HEK293 (cell line): Measurements from ENCODE around the gene MLIP.

ENCODE experiments used
- CTCF ChIA-PET: fragments of 350-600 bp; formaldehyde crosslinking; extraction: SDS; loops from one replicate; lab custom pipeline; 2021; ENCODE audit warnings: antibody characterized with exemption; lab: Yijun Ruan, JAX
- POLR2A ChIA-PET: fragments of 300-600 bp; formaldehyde crosslinking; extraction: SDS; loops from one replicate; lab custom pipeline; 2020; ENCODE audit warnings: antibody characterized with exemption, inconsistent platforms; lab: Yijun Ruan, JAX
- H3K27ac ChIP-seq: fragments of 200-500 bp; sonication (Bioruptor generic); 2 replicates; pipeline ENCODE4 v1.5.1; 2014; ENCODE audit warnings: low read depth, low read length, control low read depth, inconsistent platforms; ENCODE audit errors: extremely low read depth
- H3K36me3 ChIP-seq, 2 experiments: fragments of 200-500 bp in 1 of 2; sonication (Bioruptor generic) in 1 of 2; 1 replicate in 1 of 2; 2 replicates in 1 of 2; pipeline ENCODE4 v1.5.1; 2014 to 2017; ENCODE audit warnings: inconsistent platforms in 2 of 2, low read length in 2 of 2; ENCODE audit not compliant: control insufficient read depth in 2 of 2, insufficient read depth in 1 of 2
- H3K4me1 ChIP-seq: fragments of 200-500 bp; sonication (Bioruptor generic); 2 replicates; pipeline ENCODE4 v1.5.1; 2014; ENCODE audit warnings: mild to moderate bottlenecking, low read length, inconsistent platforms; ENCODE audit not compliant: control insufficient read depth, insufficient read depth
- H3K4me3 ChIP-seq: 2 replicates; pipeline ENCODE4 v1.5.1; 2011; ENCODE audit warnings: low read depth, mild to moderate bottlenecking, control low read depth, low read length, moderate library complexity
- H3K9me3 ChIP-seq: fragments of 200-500 bp; sonication (Bioruptor generic); 2 replicates; pipeline ENCODE4 v1.5.1; 2014; ENCODE audit warnings: low read depth, low read length, inconsistent platforms; ENCODE audit not compliant: control insufficient read depth, insufficient read depth
- KLF1 ChIP-seq: fragments of 450-650 bp; formaldehyde crosslinking; IDR thresholded peaks from 2 replicates; pipeline ENCODE4 v1.5.1; 2016; ENCODE audit warnings: missing biosample characterization, missing genetic modification characterization
- KLF8 ChIP-seq: fragments of 450-650 bp; formaldehyde crosslinking; IDR thresholded peaks from 2 replicates; pipeline ENCODE4 v1.5.1; 2016; ENCODE audit warnings: missing biosample characterization, missing genetic modification characterization
- PRDM2 ChIP-seq: fragments of 450-650 bp; formaldehyde crosslinking; IDR thresholded peaks from 2 replicates; pipeline ENCODE4 v1.5.1; 2016; ENCODE audit warnings: missing biosample characterization, missing genetic modification characterization, borderline replicate concordance
- SP2 ChIP-seq: fragments of 450-650 bp; formaldehyde crosslinking; IDR thresholded peaks from 2 replicates; pipeline ENCODE4 v1.5.1; 2016; ENCODE audit warnings: missing biosample characterization, missing genetic modification characterization
- SP3 ChIP-seq: fragments of 450-650 bp; formaldehyde crosslinking; IDR thresholded peaks from 2 replicates; pipeline ENCODE4 v1.5.1; 2016; ENCODE audit warnings: missing biosample characterization, missing genetic modification characterization
- ZBTB1 ChIP-seq: fragments of 450-650 bp; formaldehyde crosslinking; IDR thresholded peaks from 2 replicates; pipeline ENCODE4 v1.5.1; 2016; ENCODE audit warnings: missing biosample characterization, missing genetic modification characterization
- ZNF133 ChIP-seq: fragments of 450-650 bp; formaldehyde crosslinking; IDR thresholded peaks from 2 replicates; pipeline ENCODE4 v1.5.1; 2016; ENCODE audit warnings: missing biosample characterization, missing genetic modification characterization
- ZNF248 ChIP-seq: fragments of 450-650 bp; formaldehyde crosslinking; IDR thresholded peaks from 2 replicates; pipeline ENCODE4 v1.5.1; 2017; ENCODE audit warnings: missing biosample characterization, missing genetic modification characterization
- ZNF266 ChIP-seq: fragments of 450-650 bp; formaldehyde crosslinking; IDR thresholded peaks from 2 replicates; pipeline ENCODE4 v1.5.1; 2016; ENCODE audit warnings: missing biosample characterization, missing genetic modification characterization, low read depth
- ZNF302 ChIP-seq: fragments of 450-650 bp; formaldehyde crosslinking; IDR thresholded peaks from 2 replicates; pipeline ENCODE4 v1.5.1; 2016; ENCODE audit warnings: missing biosample characterization, missing genetic modification characterization, low read depth
- ZNF423 ChIP-seq: fragments of 450-650 bp; formaldehyde crosslinking; IDR thresholded peaks from 2 replicates; pipeline ENCODE4 v1.5.1; 2016; ENCODE audit warnings: missing biosample characterization, missing genetic modification characterization
- ZNF626 ChIP-seq: fragments of 450-650 bp; sonication (Bioruptor Pico); formaldehyde crosslinking; IDR thresholded peaks from 2 replicates; pipeline ENCODE4 v1.5.1; 2018; ENCODE audit warnings: missing biosample characterization, missing genetic modification characterization, inconsistent platforms
- ZNF654 ChIP-seq: fragments of 450-650 bp; formaldehyde crosslinking; IDR thresholded peaks from 2 replicates; pipeline ENCODE4 v1.5.1; 2016; ENCODE audit warnings: low read depth, missing biosample characterization, missing genetic modification characterization
- ZNF747 ChIP-seq: fragments of 450-650 bp; formaldehyde crosslinking; IDR thresholded peaks from 2 replicates; pipeline ENCODE4 v1.5.1; 2016; ENCODE audit warnings: missing biosample characterization, missing genetic modification characterization
- ZNF837 ChIP-seq: fragments of 450-650 bp; formaldehyde crosslinking; IDR thresholded peaks from 2 replicates; pipeline ENCODE4 v1.5.1; 2016; ENCODE audit warnings: missing biosample characterization, missing genetic modification characterization
- TF ChIP-seq, protein P1 (sequence below): fragments of 450-650 bp; formaldehyde crosslinking; IDR thresholded peaks from 2 replicates; pipeline ENCODE4 v1.5.1; 2016; ENCODE audit warnings: missing biosample characterization, missing genetic modification characterization
- TF ChIP-seq, protein P2 (sequence below): fragments of 450-650 bp; formaldehyde crosslinking; IDR thresholded peaks from 2 replicates; pipeline ENCODE4 v1.5.1; 2016; ENCODE audit warnings: missing biosample characterization, missing genetic modification characterization, low read depth
- TF ChIP-seq, protein P3 (sequence below): fragments of 450-650 bp; formaldehyde crosslinking; IDR thresholded peaks from 2 replicates; pipeline ENCODE4 v1.5.1; 2016; ENCODE audit warnings: missing biosample characterization, missing genetic modification characterization, borderline replicate concordance

Gene MLIP

GRCh38 chr6:54098450-54099044 is 12.7 kb upstream of the MLIP start:
- CTCF ChIA-PET, result no interaction called here
- POLR2A ChIA-PET, result interaction anchor here (0.7 kb wide), 1 partner anchor 73 kb away, joined by 5 read pairs; no protein-coding TSS in a partner anchor
- TF ChIP-seq ZNF423 (tag by site-specific recombination), result no peak
- no peak for TF ChIP-seq ZNF302 (tag by site-specific recombination)
- TF ChIP-seq, protein P1, sequence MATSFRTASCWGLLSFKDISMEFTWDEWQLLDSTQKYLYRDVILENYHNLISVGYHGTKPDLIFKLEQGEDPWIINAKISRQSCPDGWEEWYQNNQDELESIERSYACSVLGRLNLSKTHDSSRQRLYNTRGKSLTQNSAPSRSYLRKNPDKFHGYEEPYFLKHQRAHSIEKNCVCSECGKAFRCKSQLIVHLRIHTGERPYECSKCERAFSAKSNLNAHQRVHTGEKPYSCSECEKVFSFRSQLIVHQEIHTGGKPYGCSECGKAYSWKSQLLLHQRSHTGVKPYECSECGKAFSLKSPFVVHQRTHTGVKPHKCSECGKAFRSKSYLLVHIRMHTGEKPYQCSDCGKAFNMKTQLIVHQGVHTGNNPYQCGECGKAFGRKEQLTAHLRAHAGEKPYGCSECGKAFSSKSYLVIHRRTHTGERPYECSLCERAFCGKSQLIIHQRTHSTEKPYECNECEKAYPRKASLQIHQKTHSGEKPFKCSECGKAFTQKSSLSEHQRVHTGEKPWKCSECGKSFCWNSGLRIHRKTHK (tag by site-specific recombination), result no peak
- no peak for TF ChIP-seq ZNF133 (tag by site-specific recombination)
- TF ChIP-seq ZNF747 (tag by site-specific recombination), result no peak
- TF ChIP-seq, protein P2, sequence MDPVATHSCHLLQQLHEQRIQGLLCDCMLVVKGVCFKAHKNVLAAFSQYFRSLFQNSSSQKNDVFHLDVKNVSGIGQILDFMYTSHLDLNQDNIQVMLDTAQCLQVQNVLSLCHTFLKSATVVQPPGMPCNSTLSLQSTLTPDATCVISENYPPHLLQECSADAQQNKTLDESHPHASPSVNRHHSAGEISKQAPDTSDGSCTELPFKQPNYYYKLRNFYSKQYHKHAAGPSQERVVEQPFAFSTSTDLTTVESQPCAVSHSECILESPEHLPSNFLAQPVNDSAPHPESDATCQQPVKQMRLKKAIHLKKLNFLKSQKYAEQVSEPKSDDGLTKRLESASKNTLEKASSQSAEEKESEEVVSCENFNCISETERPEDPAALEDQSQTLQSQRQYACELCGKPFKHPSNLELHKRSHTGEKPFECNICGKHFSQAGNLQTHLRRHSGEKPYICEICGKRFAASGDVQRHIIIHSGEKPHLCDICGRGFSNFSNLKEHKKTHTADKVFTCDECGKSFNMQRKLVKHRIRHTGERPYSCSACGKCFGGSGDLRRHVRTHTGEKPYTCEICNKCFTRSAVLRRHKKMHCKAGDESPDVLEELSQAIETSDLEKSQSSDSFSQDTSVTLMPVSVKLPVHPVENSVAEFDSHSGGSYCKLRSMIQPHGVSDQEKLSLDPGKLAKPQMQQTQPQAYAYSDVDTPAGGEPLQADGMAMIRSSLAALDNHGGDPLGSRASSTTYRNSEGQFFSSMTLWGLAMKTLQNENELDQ (tag by site-specific recombination), result no peak
- TF ChIP-seq, all 188 proteins: peak for 0

GRCh38 chr6:54099225-54099624 is 12.0 kb upstream of the MLIP start:
- H3K36me3 ChIP-seq, result no peaks in the 10 kb centered on the region
- H3K9me3 ChIP-seq, result no peaks in the 10 kb centered on the region
- no peaks in the 10 kb centered on the region for H3K4me1 ChIP-seq
- POLR2A ChIA-PET, result no interaction called here
- no peak overlapping the region for H3K27ac ChIP-seq
- CTCF ChIA-PET, result no interaction called here
- H3K4me3 ChIP-seq, result no peak overlapping the region
- TF ChIP-seq KLF8 (tag by site-specific recombination) (no peak), ZNF266 (tag by site-specific recombination) (no peak), ZBTB1 (tag by site-specific recombination) (no peak), ZNF837 (tag by site-specific recombination) (no peak), SP3 (no peak), SP2 (tag by site-specific recombination) (no peak)

More at GRCh38 chr6:54098450-54099044, 12.7 kb upstream of the MLIP start:
- Histone ChIP-seq H3K27ac (no peak overlapping the region), H3K4me1 (no peaks in the 10 kb centered on the region), H3K9me3 (no peaks in the 10 kb centered on the region), H3K36me3 (no peaks in the 10 kb centered on the region), H3K4me3 (no peak overlapping the region)

DNA sequence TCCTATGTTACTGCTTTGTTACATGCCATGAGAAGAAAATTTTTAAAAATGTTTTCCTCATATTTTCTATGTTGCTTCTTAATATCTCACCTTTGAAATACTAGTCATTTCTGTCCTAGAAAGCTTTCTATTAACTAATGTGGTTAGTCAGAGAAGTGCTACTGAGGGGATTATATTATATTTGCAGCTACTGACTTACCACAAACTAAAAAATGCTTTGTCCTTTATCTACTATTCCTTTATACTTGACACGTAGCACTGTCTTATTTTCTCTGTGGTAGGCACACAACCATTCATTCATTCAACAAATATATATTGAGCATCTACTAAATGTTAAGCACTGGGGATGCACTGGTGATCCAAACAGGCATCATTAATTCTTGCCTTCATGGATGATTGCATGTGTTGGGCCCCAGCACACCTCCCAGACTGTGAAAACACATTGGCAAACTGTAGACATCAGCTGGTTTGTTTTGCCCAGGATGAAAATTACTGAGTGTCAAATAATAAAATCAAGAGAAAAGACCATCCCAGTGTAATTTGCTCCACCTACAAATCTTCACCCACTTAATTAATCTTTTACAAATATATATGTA is 10.7 kb upstream of the MLIP start:
- no peak overlapping the region for H3K4me3 ChIP-seq
- ChIA-PET POLR2A (no interaction called here), CTCF (no interaction called here)
- H3K36me3 ChIP-seq, result no peaks in the 10 kb centered on the region
- H3K27ac ChIP-seq, result no peak overlapping the region
- H3K4me1 ChIP-seq, result no peaks in the 10 kb centered on the region
- no peaks in the 10 kb centered on the region for H3K9me3 ChIP-seq
- TF ChIP-seq KLF1 (tag by site-specific recombination) (no peak), ZNF626 (no peak), ZNF248 (no peak), PRDM2 (tag by site-specific recombination) (no peak), ZNF654 (tag by site-specific recombination) (no peak)
- TF ChIP-seq, protein P1 (tag by site-specific recombination), result no peak
- TF ChIP-seq, protein P3, sequence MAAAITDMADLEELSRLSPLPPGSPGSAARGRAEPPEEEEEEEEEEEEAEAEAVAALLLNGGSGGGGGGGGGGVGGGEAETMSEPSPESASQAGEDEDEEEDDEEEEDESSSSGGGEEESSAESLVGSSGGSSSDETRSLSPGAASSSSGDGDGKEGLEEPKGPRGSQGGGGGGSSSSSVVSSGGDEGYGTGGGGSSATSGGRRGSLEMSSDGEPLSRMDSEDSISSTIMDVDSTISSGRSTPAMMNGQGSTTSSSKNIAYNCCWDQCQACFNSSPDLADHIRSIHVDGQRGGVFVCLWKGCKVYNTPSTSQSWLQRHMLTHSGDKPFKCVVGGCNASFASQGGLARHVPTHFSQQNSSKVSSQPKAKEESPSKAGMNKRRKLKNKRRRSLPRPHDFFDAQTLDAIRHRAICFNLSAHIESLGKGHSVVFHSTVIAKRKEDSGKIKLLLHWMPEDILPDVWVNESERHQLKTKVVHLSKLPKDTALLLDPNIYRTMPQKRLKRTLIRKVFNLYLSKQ, result no peak
